Measurements from ENCODE around the gene RPS6KA2. TPM values are rescaled to one million over a fixed set of nuclear protein-coding genes. Genes with fewer than 3 reads are reported as not detected.

Gene RPS6KA2
- total and polyA plus RNA-seq, 5 experiments from 2014 or later, result 2.1 to 13.6 (median 4.8) TPM

- no peak for DNase-seq
- H3K9me3 Mint-ChIP-seq, result no peaks in the 10 kb centered on the region
- H3K27ac Mint-ChIP-seq, result no peak overlapping the region
- H3K27me3 Mint-ChIP-seq, result peaks cover 0 to 12% (median 0%) of the 10 kb centered on the region in 5 donors
- peaks cover 0 to 4% (median 0%) of the 10 kb centered on the region in 3 donors for H3K36me3 Mint-ChIP-seq
- POLR2A ChIA-PET, result interaction anchor here (0.6 kb wide), 1 partner anchor 27 kb away, joined by 4 read pairs; no protein-coding TSS in a partner anchor
- no peak overlapping the region for H3K4me3 Mint-ChIP-seq
- no peak for ATAC-seq
- peaks cover 9 to 16% (median 13%) of the 10 kb centered on the region in 4 donors for H3K4me1 Mint-ChIP-seq
Measured at GRCh38 chr6:166441325-166442078, 185.5 kb downstream of the RPS6KA2 start.

DNA sequence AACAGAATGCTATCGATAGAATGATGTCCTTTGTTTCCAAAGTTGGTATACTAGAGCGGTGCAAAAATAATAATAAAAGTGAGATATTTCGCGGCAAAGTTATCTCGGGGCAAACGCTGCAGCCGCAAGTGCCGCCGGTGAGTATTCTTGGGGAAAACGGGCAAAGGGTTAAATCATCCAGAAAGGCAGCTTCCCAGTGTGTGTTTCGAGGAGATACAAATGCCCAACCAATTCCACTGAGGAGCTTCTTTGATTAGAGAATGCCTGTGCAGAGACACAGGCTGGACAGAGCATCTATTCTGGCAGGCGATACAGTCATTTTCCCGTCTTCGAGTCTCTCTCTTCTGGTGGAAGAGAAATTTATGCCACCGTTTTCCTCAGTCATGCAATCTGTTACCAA, 186.3 kb downstream of the RPS6KA2 start:
- Mint-ChIP-seq H3K27ac (no peak overlapping the region), H3K4me3 (no peak overlapping the region), H3K9me3 (no peaks in the 10 kb centered on the region), H3K27me3 (peaks cover 0 to 12% (median 0%) of the 10 kb centered on the region in 5 donors), H3K36me3 (peaks cover 0 to 4% (median 0%) of the 10 kb centered on the region in 3 donors), H3K4me1 (peaks cover 14 to 23% (median 20%) of the 10 kb centered on the region in 4 donors)
- DNase-seq (no peak), ATAC-seq (no peak)
- POLR2A ChIA-PET, result no interaction called here

GRCh38 chr6:166440106-166440505, 186.9 kb downstream of the RPS6KA2 start:
- Mint-ChIP-seq H3K9me3 (no peaks in the 10 kb centered on the region), H3K36me3 (peaks cover 0 to 4% (median 0%) of the 10 kb centered on the region in 3 donors), H3K27me3 (peaks cover 0 to 12% (median 0%) of the 10 kb centered on the region in 5 donors), H3K27ac (peak overlapping the region in 3 of 10 donors; percentile 48 to 63 (median 53)), H3K4me1 (peaks cover 18 to 29% (median 26%) of the 10 kb centered on the region in 4 donors), H3K4me3 (peak overlapping the region in 7 of 10 donors; percentile 14 to 71 (median 38))
- no peak for ATAC-seq
- DNase-seq, result no peak
- POLR2A ChIA-PET, result interaction anchor here (0.9 to 1.1 kb wide), 2 partner anchors 8 to 21 kb away, joined by 3 read pairs; no protein-coding TSS in a partner anchor

GRCh38 chr6:166439366-166440091, 187.5 kb downstream of the RPS6KA2 start:
- Mint-ChIP-seq H3K4me1 (peaks cover 18 to 31% (median 28%) of the 10 kb centered on the region in 4 donors), H3K4me3 (peak overlapping the region in 6 of 10 donors; percentile 14 to 71 (median 45)), H3K9me3 (no peaks in the 10 kb centered on the region), H3K27ac (peak overlapping the region in 3 of 10 donors; percentile 48 to 65 (median 53)), H3K27me3 (peaks cover 0 to 12% (median 0%) of the 10 kb centered on the region in 5 donors), H3K36me3 (peaks cover 0 to 4% (median 0%) of the 10 kb centered on the region in 3 donors)
- POLR2A ChIA-PET, result interaction anchor here (0.9 to 1.1 kb wide), 2 partner anchors 9 to 20 kb away, joined by 3 read pairs; no protein-coding TSS in a partner anchor
- ATAC-seq (no peak), DNase-seq (no peak)

DNA sequence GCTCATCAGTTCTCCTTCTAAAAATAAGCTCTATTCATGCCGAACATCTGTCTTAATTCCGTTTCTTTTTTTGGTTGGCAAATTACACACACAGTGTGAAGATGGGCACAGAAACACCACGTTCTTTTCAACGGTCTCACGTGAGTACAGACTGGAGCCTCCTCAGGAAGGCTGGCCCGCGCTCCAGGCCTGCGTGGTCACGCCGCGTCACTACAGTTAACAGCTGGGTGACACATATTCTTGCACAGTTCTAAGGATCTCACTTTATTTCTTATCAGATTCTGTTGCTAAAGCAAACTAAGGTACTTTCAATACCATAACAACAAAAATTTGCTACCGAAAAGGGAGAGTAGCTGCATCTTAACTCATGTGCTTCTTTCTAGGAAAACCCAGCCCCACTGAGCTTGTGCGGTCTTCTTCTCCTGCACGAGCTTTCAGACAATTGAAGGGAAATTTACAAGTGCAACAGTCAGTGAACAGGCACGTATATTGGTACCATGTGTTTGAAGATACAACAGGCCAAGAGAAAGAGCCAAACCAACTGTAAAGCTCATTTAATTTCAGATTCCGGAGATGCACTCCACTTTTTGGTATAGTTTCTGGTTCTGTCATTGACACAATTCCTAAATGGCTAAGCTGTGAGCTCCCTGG, 188.7 kb downstream of the RPS6KA2 start:
- POLR2A ChIA-PET, result interaction anchor here (0.6 to 1.2 kb wide), 2 partner anchors 39 to 516 kb away, joined by 3 to 8 read pairs; no protein-coding TSS in a partner anchor
- no peak for DNase-seq

DNA sequence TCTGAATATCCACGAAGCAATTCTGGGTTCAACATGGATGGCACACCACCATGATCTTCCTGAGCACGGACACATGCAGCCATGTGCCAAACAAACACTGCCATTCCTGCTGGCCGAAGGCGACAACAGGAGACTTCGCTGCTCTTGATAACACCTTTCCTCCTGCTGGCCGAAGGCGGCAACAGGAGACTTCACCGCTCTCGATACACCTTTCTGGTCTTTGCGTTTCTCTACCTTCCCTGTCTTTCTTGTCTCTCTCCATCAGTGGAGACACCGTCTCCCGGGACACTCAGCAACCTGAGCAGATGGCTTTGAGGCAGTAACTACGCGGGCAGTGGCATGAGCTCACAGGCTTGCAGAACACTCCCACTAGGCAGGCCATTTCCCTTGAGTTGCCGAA, 189.4 kb downstream of the RPS6KA2 start:
- H3K9me3 Mint-ChIP-seq, result no peaks in the 10 kb centered on the region
- POLR2A ChIA-PET, result interaction anchor here (1.2 kb wide), 1 partner anchor 38 kb away, joined by 3 read pairs; no protein-coding TSS in a partner anchor
- no peak for ATAC-seq

More for the DNA sequence above, 188.7 kb downstream of the RPS6KA2 start:
- Mint-ChIP-seq H3K36me3 (no peaks in the 10 kb centered on the region), H3K27me3 (peaks cover 0 to 12% (median 0%) of the 10 kb centered on the region in 5 donors), H3K4me3 (no peak overlapping the region), H3K9me3 (no peaks in the 10 kb centered on the region), H3K27ac (peak overlapping the region in 1 of 10 donors; percentile 11), H3K4me1 (peaks cover 16 to 32% (median 28%) of the 10 kb centered on the region in 4 donors)
- no peak for ATAC-seq

DNA sequence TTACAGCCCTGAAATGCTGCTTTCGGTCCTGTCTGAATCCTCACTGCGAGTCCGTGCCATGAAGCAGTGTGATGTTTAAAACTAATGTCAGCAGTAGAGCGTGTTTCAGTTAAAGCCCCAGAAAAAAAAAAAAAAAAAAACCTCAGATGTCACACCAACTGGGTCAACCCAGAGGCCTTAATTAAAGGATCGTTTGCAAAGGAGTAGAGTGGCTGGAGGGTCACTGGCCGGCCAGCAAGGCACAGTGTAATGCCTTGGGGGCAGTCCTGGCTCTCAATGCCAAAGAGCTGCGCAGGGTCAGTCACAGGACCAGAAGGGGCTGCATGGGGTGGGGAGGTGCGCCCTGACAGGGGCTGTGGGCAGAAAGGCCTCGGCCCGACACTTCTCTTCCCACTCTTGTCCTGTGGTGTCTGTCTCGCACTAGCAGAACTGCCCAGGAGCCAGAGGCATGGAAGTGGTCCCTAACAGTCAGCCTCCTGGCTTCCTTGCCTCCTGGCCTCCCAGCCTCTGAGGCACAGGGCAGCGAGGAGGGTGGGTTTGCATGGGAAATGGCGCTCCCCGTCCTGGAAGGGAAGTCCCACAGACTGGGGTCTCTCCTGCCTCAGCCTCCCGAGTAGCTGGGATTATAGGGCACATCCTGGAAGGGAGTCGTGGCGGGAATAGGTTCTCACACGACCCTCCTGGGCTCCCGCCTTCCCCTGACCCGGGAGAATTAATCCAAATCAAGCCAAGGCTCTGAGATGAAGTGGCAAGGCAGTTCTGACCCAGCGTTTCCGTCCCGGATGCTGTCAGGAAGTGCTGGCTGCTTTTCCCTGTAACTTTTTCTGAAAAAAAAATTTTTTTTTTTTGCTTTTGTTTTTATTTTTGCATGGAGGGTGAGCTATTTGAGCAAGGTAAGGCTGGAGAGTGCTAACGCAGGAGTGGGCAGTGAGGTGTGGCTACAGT, 190.6 kb downstream of the RPS6KA2 start:
- ATAC-seq (no peak), DNase-seq (no peak)
- H3K4me1 Mint-ChIP-seq, result peaks cover 16 to 32% (median 28%) of the 10 kb centered on the region in 4 donors
- POLR2A ChIA-PET, result interaction anchor here (0.7 to 3.9 kb wide), 6 partner anchors 16 to 58 kb away, joined by 3 to 26 read pairs (median 6); no protein-coding TSS in a partner anchor
- peaks cover 0 to 8% (median 0%) of the 10 kb centered on the region in 5 donors for H3K27me3 Mint-ChIP-seq
- peak overlapping the region; percentile 44 to 91 (median 78) for H3K27ac Mint-ChIP-seq
- H3K4me3 Mint-ChIP-seq, result peak overlapping the region in 5 of 10 donors; percentile 24 to 66 (median 49)
- peaks cover 0 to 2% (median 1%) of the 10 kb centered on the region in 3 donors for H3K36me3 Mint-ChIP-seq
- H3K9me3 Mint-ChIP-seq, result no peaks in the 10 kb centered on the region

More for the DNA sequence above, 189.4 kb downstream of the RPS6KA2 start:
- no peaks in the 10 kb centered on the region for H3K36me3 Mint-ChIP-seq
- no peak for DNase-seq
- peaks cover 16 to 32% (median 28%) of the 10 kb centered on the region in 4 donors for H3K4me1 Mint-ChIP-seq
- peaks cover 0 to 12% (median 0%) of the 10 kb centered on the region in 5 donors for H3K27me3 Mint-ChIP-seq
- no peak overlapping the region for H3K27ac Mint-ChIP-seq
- H3K4me3 Mint-ChIP-seq, result no peak overlapping the region

DNA sequence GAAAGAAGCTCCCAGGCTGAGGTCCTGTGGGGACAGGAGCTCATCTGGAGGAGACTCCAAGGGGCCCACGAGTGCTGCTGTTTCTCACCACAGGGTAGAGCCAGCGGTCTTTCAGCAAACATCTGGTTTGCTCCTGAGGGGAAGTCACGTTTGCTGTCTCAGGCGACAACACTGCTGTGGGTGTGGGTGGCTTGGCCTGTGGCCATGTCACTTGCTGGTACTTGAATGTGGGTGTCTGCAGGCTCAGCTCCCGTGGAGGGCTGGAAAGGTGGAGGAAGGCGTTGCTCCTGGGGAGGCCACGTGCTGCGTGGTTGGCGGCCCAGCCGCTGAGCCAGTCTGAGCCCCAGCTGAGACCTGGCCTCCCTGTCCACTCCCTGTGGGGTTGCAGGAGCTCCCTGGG, 191.5 kb downstream of the RPS6KA2 start:
- peak overlapping the region in 8 of 10 donors; percentile 24 to 69 (median 46) for H3K4me3 Mint-ChIP-seq
- H3K27ac Mint-ChIP-seq, result peak overlapping the region; percentile 66 to 91 (median 78)
- DNase-seq (peak in 8 of 10 donors; percentile 15 to 72 (median 48)), ATAC-seq (peak; percentile 91 to 92)
- POLR2A ChIA-PET, result interaction anchor here (0.7 to 3.9 kb wide), 6 partner anchors 15 to 57 kb away, joined by 3 to 26 read pairs (median 6); no protein-coding TSS in a partner anchor
- H3K9me3 Mint-ChIP-seq, result no peaks in the 10 kb centered on the region
- H3K36me3 Mint-ChIP-seq, result peaks cover 0 to 2% (median 1%) of the 10 kb centered on the region in 3 donors
- H3K27me3 Mint-ChIP-seq, result peaks cover 0 to 3% (median 0%) of the 10 kb centered on the region in 5 donors
- peaks cover 16 to 31% (median 27%) of the 10 kb centered on the region in 4 donors for H3K4me1 Mint-ChIP-seq

GRCh38 chr6:166434336-166434735, 192.7 kb downstream of the RPS6KA2 start:
- ATAC-seq, result no peak
- POLR2A ChIA-PET, result interaction anchor here (1.5 to 3.9 kb wide), 2 partner anchors 14 to 23 kb away, joined by 4 to 26 read pairs; no protein-coding TSS in a partner anchor
- H3K36me3 Mint-ChIP-seq, result peaks cover 0 to 2% (median 1%) of the 10 kb centered on the region in 3 donors
- peaks cover 0 to under 1% (median 0%) of the 10 kb centered on the region in 5 donors for H3K27me3 Mint-ChIP-seq
- H3K4me1 Mint-ChIP-seq, result peaks cover 10 to 23% (median 18%) of the 10 kb centered on the region in 4 donors
- no peak overlapping the region for H3K4me3 Mint-ChIP-seq
- DNase-seq, result no peak
- peak overlapping the region in 6 of 10 donors; percentile 14 to 86 (median 58) for H3K27ac Mint-ChIP-seq
- H3K9me3 Mint-ChIP-seq, result no peaks in the 10 kb centered on the region

DNA sequence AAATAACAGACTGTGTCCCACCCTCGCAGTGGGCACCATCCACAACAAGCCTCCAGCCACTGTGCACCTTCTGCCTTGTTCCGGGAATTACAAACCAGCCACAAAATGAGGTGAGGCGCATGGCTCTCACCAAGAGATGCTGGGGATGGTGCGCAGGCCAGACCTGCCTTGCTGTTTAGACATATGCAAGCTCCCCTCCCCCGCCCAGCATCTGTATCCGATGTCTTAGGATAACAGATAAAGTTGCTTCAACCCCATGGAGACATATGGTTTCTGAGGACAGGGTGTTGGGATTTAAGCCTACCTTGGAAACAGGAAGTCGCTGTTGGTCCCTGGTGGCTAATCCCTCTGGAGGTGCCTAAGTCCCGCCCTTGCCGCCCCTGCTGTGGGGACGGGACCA, 194.0 kb downstream of the RPS6KA2 start:
- POLR2A ChIA-PET, result interaction anchor here (1.5 to 3.9 kb wide), 2 partner anchors 13 to 21 kb away, joined by 4 to 26 read pairs; no protein-coding TSS in a partner anchor
- Mint-ChIP-seq H3K4me3 (peak overlapping the region in 1 of 10 donors; percentile 14), H3K27ac (peak overlapping the region in 1 of 10 donors; percentile 21), H3K27me3 (no peaks in the 10 kb centered on the region), H3K9me3 (peaks cover 0 to 5% (median 0%) of the 10 kb centered on the region in 9 donors), H3K4me1 (peaks cover 10 to 22% (median 16%) of the 10 kb centered on the region in 4 donors), H3K36me3 (peaks cover 0 to 5% (median 2%) of the 10 kb centered on the region in 3 donors)
- ATAC-seq, result no peak
- no peak for DNase-seq

All from naive thymus-derived CD8-positive, alpha-beta T cell (primary cell).